NB4 (cell line): ENCODE data around the gene ABLIM1.

Experiments used
- DNase-seq: peaks from one replicate; pipeline ENCODE4 v3.0.0; 2010; ENCODE audit warnings: low read depth
- H3K4me3 ChIP-seq: one replicate; pipeline ENCODE4 v1.5.1; 2011; ENCODE audit warnings: mild to moderate bottlenecking, low read depth, low read length, moderate library complexity
- CTCF ChIP-seq: IDR thresholded peaks from one replicate; pipeline ENCODE4 v1.5.1; 2012; ENCODE audit warnings: low read depth, low read length
- MAX ChIP-seq: IDR thresholded peaks from 2 replicates; pipeline ENCODE4 v1.6.1; 2011; ENCODE audit warnings: low read depth, low read length
- MYC ChIP-seq: IDR thresholded peaks from 2 replicates; pipeline ENCODE4 v1.6.1; 2011; ENCODE audit warnings: low read depth, low read length
- POLR2A ChIP-seq: IDR thresholded peaks from 2 replicates; pipeline ENCODE4 v1.6.1; 2011; ENCODE audit warnings: mild to moderate bottlenecking; ENCODE audit not compliant: insufficient read length; ENCODE audit errors: extremely low read depth

ABLIM1 gene

GRCh38 chr10:114453576-114453975 is 204.5 kb downstream of the ABLIM1 start:
- TF ChIP-seq MAX (no peak), MYC (no peak), CTCF (no peak), POLR2A (no peak)
- no peak for DNase-seq
- no peak overlapping the region for H3K4me3 ChIP-seq

DNA sequence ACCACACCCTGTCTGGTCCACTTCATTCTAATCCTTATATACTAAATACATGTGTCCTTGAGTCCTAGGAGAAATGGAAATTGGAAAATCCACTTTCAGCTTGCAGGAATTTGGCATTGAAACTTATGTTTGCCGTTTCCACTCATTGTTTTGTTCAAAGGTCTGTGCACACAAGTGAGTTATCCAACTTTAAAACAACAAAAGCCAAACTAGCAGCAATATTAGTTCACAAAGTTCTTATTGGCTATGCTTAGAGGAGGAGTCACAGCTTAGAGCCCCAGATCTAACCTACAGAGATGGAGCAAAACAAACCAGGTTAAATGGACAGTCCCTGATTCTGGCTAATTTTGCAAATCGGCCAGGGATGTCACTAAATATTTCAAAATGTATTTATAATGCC is 209.2 kb downstream of the ABLIM1 start:
- no peak overlapping the region for H3K4me3 ChIP-seq
- TF ChIP-seq POLR2A (no peak), MAX (no peak), CTCF (no peak), MYC (no peak)
- DNase-seq = no peak

DNA sequence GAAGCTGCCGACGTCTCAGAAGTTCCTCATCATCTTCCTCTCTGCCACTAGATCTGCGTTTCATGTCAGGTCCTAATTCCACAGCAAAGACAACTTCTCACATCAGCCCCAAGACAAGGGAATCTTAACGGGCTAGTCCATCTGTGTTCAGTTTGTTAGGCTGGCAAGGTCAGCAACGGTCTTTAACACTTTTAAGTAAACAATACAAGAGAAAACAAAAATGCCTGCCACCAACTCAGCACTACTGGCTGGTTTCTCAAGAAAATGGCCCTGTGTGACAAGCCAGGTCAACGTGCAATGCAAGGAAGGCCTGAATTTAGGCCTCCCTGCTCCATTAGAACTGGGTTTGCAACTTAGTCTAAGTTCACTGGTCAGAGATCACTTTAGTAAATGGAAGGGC is 212.7 kb downstream of the ABLIM1 start:
- no peak overlapping the region for H3K4me3 ChIP-seq
- TF ChIP-seq CTCF (no peak), MYC (no peak), MAX (no peak), POLR2A (no peak)
- no peak for DNase-seq

GRCh38 chr10:114444819-114445218 is 213.3 kb downstream of the ABLIM1 start:
- TF ChIP-seq POLR2A = no peak
- TF ChIP-seq MAX = no peak
- TF ChIP-seq MYC = no peak
- TF ChIP-seq CTCF = no peak

GRCh38 chr10:114442091-114442630 is 215.9 kb downstream of the ABLIM1 start:
- no peak for TF ChIP-seq POLR2A
- DNase-seq = no peak
- no peak overlapping the region for H3K4me3 ChIP-seq

More at GRCh38 chr10:114444819-114445218, 213.3 kb downstream of the ABLIM1 start:
- no peak overlapping the region for H3K4me3 ChIP-seq
- no peak for DNase-seq

DNA sequence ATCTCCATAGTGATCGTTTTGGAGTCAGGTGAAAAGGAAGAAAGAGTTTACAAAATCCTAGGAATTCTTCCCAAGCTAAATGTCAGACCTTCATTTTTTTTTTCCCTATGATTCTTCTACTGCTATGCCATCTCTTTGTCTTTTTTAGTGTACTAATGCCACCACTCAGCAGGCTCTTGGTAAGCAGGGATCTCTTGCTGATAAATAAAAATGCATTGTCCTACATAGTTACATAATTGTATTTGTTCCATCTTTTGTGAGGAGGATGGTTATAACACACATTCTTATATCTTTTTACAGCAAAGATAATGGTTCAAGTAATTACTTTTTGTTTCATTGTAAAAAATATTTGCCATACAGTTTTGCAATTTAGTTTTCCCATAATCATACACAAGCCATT is 217.0 kb downstream of the ABLIM1 start:
- no peak overlapping the region for H3K4me3 ChIP-seq
- no peak for DNase-seq
- TF ChIP-seq POLR2A = no peak
